Measurements from ENCODE around the gene CTNNA2.

Gene CTNNA2

GRCh38 chr2:79906139-79906890 is 393.5 kb downstream of the CTNNA2 start:
- no peak overlapping the region for H3K4me3 Mint-ChIP-seq
- H3K36me3 Mint-ChIP-seq (ENCODE audit: low read depth) = no peaks in the 10 kb centered on the region
- no peak overlapping the region for H3K27ac Mint-ChIP-seq
- H3K9me3 Mint-ChIP-seq = peaks cover 5% of the 10 kb centered on the region
- DNase-seq = no peak
- H3K4me1 Mint-ChIP-seq (ENCODE audit: low read depth) = no peaks in the 10 kb centered on the region
- no peaks in the 10 kb centered on the region for H3K27me3 Mint-ChIP-seq

DNA sequence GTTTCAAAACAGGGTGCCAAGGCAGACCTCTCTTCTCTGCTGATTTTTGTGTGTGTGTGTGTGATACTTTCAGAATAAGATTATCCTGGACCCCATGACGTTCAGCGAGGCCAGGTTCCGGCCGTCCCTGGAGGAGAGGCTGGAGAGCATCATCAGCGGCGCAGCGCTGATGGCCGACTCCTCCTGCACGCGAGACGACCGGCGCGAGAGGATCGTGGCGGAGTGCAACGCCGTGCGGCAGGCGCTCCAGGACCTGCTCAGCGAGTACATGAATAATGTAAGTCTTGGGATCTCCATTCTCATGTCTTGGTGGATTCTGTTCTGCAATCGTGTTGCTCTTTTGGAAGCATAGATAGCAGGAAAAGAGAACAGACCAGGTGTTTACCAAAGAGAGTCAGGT is 396.7 kb downstream of the CTNNA2 start:
- Mint-ChIP-seq H3K4me1 (ENCODE audit: low read depth) (no peaks in the 10 kb centered on the region), H3K4me3 (no peak overlapping the region), H3K27ac (no peak overlapping the region), H3K27me3 (no peaks in the 10 kb centered on the region), H3K9me3 (no peaks in the 10 kb centered on the region), H3K36me3 (ENCODE audit: low read depth) (no peaks in the 10 kb centered on the region)
- no peak for DNase-seq

- H3K4me1 Mint-ChIP-seq (ENCODE audit: low read depth) = no peaks in the 10 kb centered on the region
- H3K27me3 Mint-ChIP-seq = no peaks in the 10 kb centered on the region
- H3K36me3 Mint-ChIP-seq (ENCODE audit: low read depth) = no peaks in the 10 kb centered on the region
- H3K27ac Mint-ChIP-seq = no peak overlapping the region
- H3K9me3 Mint-ChIP-seq = no peaks in the 10 kb centered on the region
- no peak overlapping the region for H3K4me3 Mint-ChIP-seq
- DNase-seq = no peak
Observed at GRCh38 chr2:79910643-79911042, 397.8 kb downstream of the CTNNA2 start.

- Mint-ChIP-seq H3K27ac (no peak overlapping the region), H3K27me3 (no peaks in the 10 kb centered on the region), H3K9me3 (no peaks in the 10 kb centered on the region), H3K4me3 (no peak overlapping the region), H3K4me1 (ENCODE audit: low read depth) (no peaks in the 10 kb centered on the region), H3K36me3 (ENCODE audit: low read depth) (no peaks in the 10 kb centered on the region)
- no peak for DNase-seq
Observed at GRCh38 chr2:79915455-79915854, 402.6 kb downstream of the CTNNA2 start.

DNA sequence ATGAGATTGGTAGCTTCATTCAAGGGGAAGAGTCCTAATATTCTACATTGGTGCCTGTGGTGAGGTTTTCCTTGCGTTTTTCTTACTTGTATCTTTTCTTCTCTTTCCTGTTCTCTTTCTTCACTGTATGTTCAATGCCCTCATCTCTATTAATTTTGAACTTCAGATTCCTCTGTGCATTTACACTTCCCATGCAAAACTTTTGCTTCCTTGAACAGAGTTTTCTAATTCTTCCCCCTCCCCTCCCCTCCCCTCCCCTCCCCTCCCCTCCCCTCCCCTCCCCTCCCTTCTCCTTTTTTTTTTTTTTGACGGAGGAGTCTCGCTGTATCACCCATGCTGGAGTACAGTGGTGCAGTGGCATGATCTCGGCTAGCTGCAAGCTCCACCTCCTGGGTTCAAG is 403.4 kb downstream of the CTNNA2 start:
- Mint-ChIP-seq H3K4me3 (no peak overlapping the region), H3K9me3 (no peaks in the 10 kb centered on the region), H3K36me3 (ENCODE audit: low read depth) (no peaks in the 10 kb centered on the region), H3K27me3 (no peaks in the 10 kb centered on the region), H3K27ac (no peak overlapping the region), H3K4me1 (ENCODE audit: low read depth) (no peaks in the 10 kb centered on the region)
- no peak for DNase-seq

DNA sequence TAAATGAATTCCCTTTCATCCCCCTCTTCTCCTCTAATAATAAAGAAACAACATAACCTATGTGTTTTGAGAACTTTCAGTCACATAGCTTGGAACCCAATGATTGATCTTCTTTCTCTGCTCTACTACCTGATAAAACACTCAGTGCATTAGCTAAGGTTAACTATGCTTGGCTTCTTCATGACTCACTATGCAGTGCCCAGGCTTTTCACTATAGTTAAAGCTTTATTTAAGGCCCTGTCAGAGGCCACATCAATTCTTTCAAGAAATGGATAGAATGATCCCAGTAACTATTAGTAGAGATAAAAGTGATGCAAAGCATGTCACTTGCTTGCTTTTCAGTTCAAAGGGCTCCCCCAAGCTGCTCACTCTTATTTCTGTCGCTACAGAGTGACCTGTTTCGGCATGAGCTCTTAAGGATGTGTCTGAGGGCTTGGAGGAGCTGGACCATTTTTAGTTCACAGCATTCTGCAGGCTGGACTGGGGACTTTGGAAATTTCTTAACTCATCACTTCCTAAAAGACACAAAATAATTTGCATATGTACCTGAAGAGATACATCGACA is 407.7 kb downstream of the CTNNA2 start:
- Mint-ChIP-seq H3K4me3 (no peak overlapping the region), H3K4me1 (ENCODE audit: low read depth) (no peaks in the 10 kb centered on the region), H3K27ac (no peak overlapping the region), H3K36me3 (ENCODE audit: low read depth) (no peaks in the 10 kb centered on the region), H3K9me3 (peaks cover 3% of the 10 kb centered on the region), H3K27me3 (no peaks in the 10 kb centered on the region)
- no peak for DNase-seq

DNA sequence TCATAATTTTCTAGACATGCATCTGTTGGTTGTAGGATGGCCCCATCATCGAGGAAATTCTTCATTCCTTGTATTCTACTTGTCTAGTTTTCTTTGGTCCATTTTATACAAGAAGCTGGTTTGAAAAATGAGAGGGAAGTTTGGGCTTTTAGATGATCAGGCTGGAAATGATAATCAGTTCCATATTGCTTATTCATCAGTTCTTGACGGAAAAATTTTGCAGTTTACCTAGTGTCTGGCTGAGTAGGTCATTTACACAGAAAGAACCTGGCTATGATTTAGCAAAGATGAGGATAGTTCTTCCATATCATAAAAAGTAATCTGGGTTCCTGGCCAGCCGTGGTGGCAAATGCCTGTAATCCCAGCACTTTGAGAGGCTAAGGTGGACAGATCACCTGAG is 416.8 kb downstream of the CTNNA2 start:
- no peak overlapping the region for H3K27ac Mint-ChIP-seq
- no peaks in the 10 kb centered on the region for H3K4me1 Mint-ChIP-seq (ENCODE audit: low read depth)
- H3K36me3 Mint-ChIP-seq (ENCODE audit: low read depth) = no peaks in the 10 kb centered on the region
- no peak overlapping the region for H3K4me3 Mint-ChIP-seq
- H3K27me3 Mint-ChIP-seq = peaks cover 4% of the 10 kb centered on the region
- no peak for DNase-seq
- H3K9me3 Mint-ChIP-seq = peaks cover 4% of the 10 kb centered on the region

- DNase-seq = no peak
- Mint-ChIP-seq H3K36me3 (ENCODE audit: low read depth) (no peaks in the 10 kb centered on the region), H3K4me1 (ENCODE audit: low read depth) (no peaks in the 10 kb centered on the region), H3K9me3 (peaks cover 4% of the 10 kb centered on the region), H3K27me3 (peaks cover 9% of the 10 kb centered on the region), H3K27ac (no peak overlapping the region), H3K4me3 (no peak overlapping the region)
Observed at GRCh38 chr2:79935046-79935732, 422.3 kb downstream of the CTNNA2 start.

DNA sequence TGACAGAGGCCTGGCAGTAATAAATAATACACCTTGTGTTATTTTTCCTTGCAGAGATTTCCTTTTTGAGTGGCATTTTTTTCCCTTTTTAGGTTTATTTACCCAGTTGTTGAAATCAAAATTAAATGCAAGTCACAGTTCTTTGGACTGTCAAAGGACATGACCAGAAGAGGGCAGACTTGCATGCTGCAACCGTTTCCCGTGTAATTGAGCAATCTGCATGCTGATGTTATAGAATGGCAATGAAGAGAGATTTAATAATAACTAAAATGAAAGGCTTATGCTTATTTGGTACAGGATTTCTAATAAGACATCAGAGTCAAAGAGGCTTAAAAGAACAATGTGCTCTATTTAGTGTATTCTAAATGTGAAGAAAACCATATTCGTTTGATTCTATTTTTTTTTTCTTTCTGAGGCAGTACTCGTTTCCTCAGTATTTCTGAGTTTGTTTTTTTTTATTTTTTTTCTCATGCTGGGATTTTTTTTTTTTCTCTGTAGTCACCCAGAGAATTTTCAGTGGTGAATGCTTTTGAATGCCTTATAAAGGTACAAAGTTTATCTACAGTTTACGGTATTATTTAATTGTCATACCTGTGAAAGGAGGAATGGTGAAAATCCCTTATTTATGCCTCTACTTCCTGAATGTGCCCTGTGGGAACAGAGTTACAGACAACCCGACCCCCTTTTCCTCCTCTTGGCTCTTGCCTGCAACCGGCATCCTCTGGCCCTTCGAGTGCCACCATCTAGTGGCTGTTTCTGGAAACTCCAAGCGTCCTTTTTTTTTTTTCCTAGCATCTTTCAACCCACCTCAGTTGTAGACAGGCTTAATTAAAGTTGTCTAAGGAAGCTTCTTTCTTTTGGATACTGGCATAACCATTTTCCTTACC is 423.2 kb downstream of the CTNNA2 start:
- DNase-seq = no peak
- no peak overlapping the region for H3K4me3 Mint-ChIP-seq
- peaks cover 9% of the 10 kb centered on the region for H3K27me3 Mint-ChIP-seq
- H3K4me1 Mint-ChIP-seq (ENCODE audit: low read depth) = no peaks in the 10 kb centered on the region
- H3K27ac Mint-ChIP-seq = no peak overlapping the region
- H3K9me3 Mint-ChIP-seq = peaks cover 4% of the 10 kb centered on the region
- no peaks in the 10 kb centered on the region for H3K36me3 Mint-ChIP-seq (ENCODE audit: low read depth)

- DNase-seq = no peak
- H3K36me3 Mint-ChIP-seq (ENCODE audit: low read depth) = no peaks in the 10 kb centered on the region
- H3K4me1 Mint-ChIP-seq (ENCODE audit: low read depth) = no peaks in the 10 kb centered on the region
- H3K9me3 Mint-ChIP-seq = peaks cover 4% of the 10 kb centered on the region
- no peak overlapping the region for H3K27ac Mint-ChIP-seq
- no peak overlapping the region for H3K4me3 Mint-ChIP-seq
- H3K27me3 Mint-ChIP-seq = peaks cover 9% of the 10 kb centered on the region
Observed at GRCh38 chr2:79936715-79937114, 423.9 kb downstream of the CTNNA2 start.

GRCh38 chr2:79938648-79939047 is 425.8 kb downstream of the CTNNA2 start:
- no peaks in the 10 kb centered on the region for H3K9me3 Mint-ChIP-seq
- H3K27me3 Mint-ChIP-seq = peaks cover 5% of the 10 kb centered on the region
- H3K4me1 Mint-ChIP-seq (ENCODE audit: low read depth) = no peaks in the 10 kb centered on the region
- H3K36me3 Mint-ChIP-seq (ENCODE audit: low read depth) = no peaks in the 10 kb centered on the region
- no peak overlapping the region for H3K4me3 Mint-ChIP-seq
- DNase-seq = no peak
- no peak overlapping the region for H3K27ac Mint-ChIP-seq

GRCh38 chr2:79940364-79940763 is 427.5 kb downstream of the CTNNA2 start:
- DNase-seq = no peak
- Mint-ChIP-seq H3K27me3 (peaks cover 5% of the 10 kb centered on the region), H3K4me1 (ENCODE audit: low read depth) (no peaks in the 10 kb centered on the region), H3K9me3 (no peaks in the 10 kb centered on the region), H3K4me3 (no peak overlapping the region), H3K36me3 (ENCODE audit: low read depth) (no peaks in the 10 kb centered on the region), H3K27ac (no peak overlapping the region)

DNA sequence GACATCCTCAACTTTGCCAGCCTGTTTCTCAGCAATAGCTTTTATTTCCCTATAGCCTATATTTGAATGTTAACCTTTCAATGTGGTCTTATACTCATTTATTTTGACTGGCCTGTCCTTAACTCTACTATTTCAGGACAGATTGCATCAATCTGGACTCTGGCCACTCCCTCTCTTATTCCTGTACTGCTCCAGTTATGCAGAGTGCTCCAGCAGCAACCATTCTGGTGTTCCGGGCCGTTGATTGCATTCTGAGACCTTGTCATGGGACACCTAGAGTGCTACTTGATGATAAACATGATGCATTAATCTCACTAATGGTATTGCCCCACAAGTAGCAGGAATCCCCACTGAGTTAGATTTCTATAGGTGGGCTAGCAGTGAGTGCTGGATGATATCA is 428.3 kb downstream of the CTNNA2 start:
- no peaks in the 10 kb centered on the region for H3K9me3 Mint-ChIP-seq
- no peaks in the 10 kb centered on the region for H3K36me3 Mint-ChIP-seq (ENCODE audit: low read depth)
- no peak for DNase-seq
- no peak overlapping the region for H3K4me3 Mint-ChIP-seq
- H3K4me1 Mint-ChIP-seq (ENCODE audit: low read depth) = no peaks in the 10 kb centered on the region
- no peaks in the 10 kb centered on the region for H3K27me3 Mint-ChIP-seq
- H3K27ac Mint-ChIP-seq = no peak overlapping the region

GRCh38 chr2:79944205-79944604 is 431.4 kb downstream of the CTNNA2 start:
- Mint-ChIP-seq H3K4me1 (ENCODE audit: low read depth) (no peaks in the 10 kb centered on the region), H3K36me3 (ENCODE audit: low read depth) (no peaks in the 10 kb centered on the region), H3K27ac (no peak overlapping the region), H3K4me3 (no peak overlapping the region), H3K27me3 (no peaks in the 10 kb centered on the region), H3K9me3 (no peaks in the 10 kb centered on the region)
- no peak for DNase-seq
